HG02642 (cell line): ENCODE data around the gene TOX2.

Experiments
- ATAC-seq: cut with Tn5 transposase; IDR thresholded peaks from one replicate; pipeline ENCODE4 v1.9.1; 2021; ENCODE audit warnings: mild to moderate bottlenecking; ENCODE audit not compliant: unreplicated experiment, poor library complexity

The TOX2 gene

GRCh38 chr20:43914311-43915210, at the start of gene TOX2:
TSS of gene TOX2 (plus strand) at chr20:43914852. CDS start at chr20:43914892, 40 bp downstream.
- peak; percentile 47 for ATAC-seq

- ATAC-seq: no peak
Measured at GRCh38 chr20:43868091-43868490, 46.6 kb upstream of the TOX2 start.

DNA sequence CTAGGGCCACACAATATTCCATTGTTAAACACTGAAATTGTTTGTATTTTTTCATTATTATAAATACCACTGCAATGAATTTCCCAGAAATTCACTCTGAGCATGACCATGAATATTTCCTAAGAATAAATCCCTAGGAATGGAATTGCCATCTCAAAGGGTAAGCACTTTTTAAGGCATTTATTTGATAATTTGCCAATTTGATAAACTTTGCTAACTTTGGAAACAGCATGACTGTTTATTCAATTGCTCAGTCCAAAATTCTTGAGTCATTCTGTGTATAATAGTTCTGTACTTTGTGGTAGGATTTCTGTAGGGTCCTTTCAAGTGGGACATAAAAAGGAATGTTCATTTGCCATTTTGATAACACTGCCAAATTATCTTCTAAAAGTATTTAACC, 44.2 kb upstream of the TOX2 start:
- ATAC-seq: no peak

DNA sequence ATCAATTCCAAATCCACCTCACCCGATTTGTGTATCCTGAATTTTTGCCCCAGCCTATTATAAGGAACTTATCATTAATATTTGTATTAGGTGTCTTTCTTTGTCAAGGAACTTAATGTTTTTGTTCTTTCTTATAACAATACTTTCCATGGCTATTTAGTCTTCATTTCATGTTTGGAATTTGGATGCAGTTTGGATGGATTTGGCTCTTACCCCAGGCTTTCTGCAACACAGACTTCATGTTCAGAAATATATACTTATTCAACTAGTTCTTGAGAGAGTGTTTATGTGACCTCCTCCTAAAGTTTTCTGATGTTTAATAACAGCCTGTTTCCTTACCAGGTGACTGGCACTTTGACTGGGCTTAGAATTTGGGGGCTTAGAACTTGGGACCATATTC, 35.9 kb upstream of the TOX2 start:
- ATAC-seq: no peak

- no peak for ATAC-seq
Measured at GRCh38 chr20:43893930-43894329, 20.7 kb upstream of the TOX2 start.

DNA sequence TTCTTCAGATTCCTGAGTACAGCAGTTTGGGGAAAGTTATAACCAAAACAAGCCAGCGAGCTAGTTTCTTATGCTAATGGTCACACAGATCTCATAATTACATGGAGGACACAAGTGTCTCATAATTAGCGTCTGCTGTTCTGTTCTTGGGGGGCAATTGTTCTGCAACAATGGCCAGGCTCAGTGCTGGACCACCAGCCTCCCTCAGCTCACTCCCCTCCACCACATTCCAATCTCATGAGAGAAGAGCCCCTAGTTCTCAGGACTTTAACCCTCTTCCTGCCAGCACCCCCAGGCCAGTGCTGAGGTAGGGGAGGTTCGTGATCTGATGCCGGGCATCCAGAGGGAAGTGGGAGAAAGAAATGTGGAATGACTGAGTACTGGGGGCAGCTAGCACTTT, 20.2 kb upstream of the TOX2 start:
- ATAC-seq: no peak

- ATAC-seq: no peak
Measured at GRCh38 chr20:43895235-43895634, 19.4 kb upstream of the TOX2 start.

GRCh38 chr20:43899274-43900120, 15.2 kb upstream of the TOX2 start:
- no peak for ATAC-seq

DNA sequence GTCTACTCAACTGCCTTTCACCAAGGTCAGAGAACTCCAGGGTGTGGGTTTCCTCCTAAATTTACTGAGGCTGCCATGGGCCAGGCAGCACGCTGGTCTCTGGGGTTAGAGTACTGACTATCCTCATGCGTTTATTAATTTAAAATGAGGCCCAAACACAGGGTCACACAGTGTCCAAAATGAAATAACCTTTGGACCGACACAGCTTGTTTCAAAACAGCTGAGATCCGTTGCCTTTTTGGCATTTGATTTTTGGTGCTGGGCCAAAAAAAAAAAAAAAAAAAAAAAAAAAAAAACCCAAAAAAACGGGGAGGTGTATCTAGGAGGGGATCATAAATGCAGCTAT, 14.6 kb upstream of the TOX2 start:
- no peak for ATAC-seq

DNA sequence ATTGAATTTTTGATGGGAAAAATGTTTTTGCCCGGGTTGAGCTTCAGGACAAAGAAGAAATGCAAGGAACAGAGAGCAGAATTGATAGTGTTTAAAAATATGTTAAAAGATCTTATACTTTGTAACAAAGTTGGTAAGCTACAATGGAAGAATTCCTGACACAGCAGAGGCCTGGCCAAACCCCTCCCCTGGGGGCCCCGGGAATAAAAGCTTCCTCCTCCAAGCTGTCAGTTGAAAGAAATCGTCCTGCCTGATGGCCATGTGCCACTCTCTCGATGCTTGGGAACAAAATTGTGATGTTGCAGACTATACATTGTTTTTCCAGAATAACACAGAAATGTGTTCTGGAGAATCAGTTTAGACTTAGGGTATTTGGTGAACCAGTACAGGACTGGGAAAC, 14.2 kb upstream of the TOX2 start:
- no peak for ATAC-seq

GRCh38 chr20:43901296-43901695, 13.4 kb upstream of the TOX2 start:
- no peak for ATAC-seq

- ATAC-seq: no peak
Measured at GRCh38 chr20:43903953-43904826, 10.5 kb upstream of the TOX2 start.

- ATAC-seq: no peak
Measured at GRCh38 chr20:43904827-43905177, 9.8 kb upstream of the TOX2 start.

- no peak for ATAC-seq
Measured at GRCh38 chr20:43906505-43907034, 8.1 kb upstream of the TOX2 start.

DNA sequence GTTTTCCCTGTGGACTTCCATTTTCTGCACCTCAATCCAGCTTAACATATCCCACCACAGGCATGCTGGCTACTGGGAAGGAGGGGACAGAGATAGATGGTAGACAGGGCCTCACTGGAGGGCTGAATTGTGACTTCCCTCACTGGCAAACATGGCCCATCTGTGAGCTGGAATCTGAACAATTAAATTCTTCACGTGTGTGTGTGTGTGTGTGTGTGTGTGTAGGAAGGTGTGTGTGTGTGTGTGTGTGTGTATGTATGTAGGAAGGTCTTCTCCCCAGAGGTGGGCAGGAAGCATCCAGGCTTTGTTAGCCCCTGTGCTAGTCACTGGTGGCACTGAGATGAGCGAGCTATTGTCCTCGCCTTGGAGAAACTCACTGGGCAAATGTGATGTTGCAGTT, 5.4 kb upstream of the TOX2 start:
- no peak for ATAC-seq

GRCh38 chr20:43909720-43910119, 4.9 kb upstream of the TOX2 start:
- no peak for ATAC-seq

GRCh38 chr20:43910564-43910963, 4.1 kb upstream of the TOX2 start:
- no peak for ATAC-seq

GRCh38 chr20:43911066-43911465, 3.6 kb upstream of the TOX2 start:
- ATAC-seq: no peak

GRCh38 chr20:43913291-43914025, 1.2 kb upstream of the TOX2 start:
- ATAC-seq: no peak
